GM20431 (cell line): Measurements from ENCODE around the gene PLXNB2.
"Not testable (repeated sequence)": the region's sequence is repeated elsewhere in the genome, so short reads cannot be mapped to it uniquely, and the experiment has no call there.

Source experiments
- in situ Hi-C: fragments of 300-500 bp; cut with MseI, MboI; formaldehyde crosslinking; loops from one replicate; pipeline ENCODE4 v1.15.0; 2020; ENCODE audit warnings: low sequenced_read_pairs; ENCODE audit not compliant: unreplicated experiment

Gene PLXNB2, protein sequence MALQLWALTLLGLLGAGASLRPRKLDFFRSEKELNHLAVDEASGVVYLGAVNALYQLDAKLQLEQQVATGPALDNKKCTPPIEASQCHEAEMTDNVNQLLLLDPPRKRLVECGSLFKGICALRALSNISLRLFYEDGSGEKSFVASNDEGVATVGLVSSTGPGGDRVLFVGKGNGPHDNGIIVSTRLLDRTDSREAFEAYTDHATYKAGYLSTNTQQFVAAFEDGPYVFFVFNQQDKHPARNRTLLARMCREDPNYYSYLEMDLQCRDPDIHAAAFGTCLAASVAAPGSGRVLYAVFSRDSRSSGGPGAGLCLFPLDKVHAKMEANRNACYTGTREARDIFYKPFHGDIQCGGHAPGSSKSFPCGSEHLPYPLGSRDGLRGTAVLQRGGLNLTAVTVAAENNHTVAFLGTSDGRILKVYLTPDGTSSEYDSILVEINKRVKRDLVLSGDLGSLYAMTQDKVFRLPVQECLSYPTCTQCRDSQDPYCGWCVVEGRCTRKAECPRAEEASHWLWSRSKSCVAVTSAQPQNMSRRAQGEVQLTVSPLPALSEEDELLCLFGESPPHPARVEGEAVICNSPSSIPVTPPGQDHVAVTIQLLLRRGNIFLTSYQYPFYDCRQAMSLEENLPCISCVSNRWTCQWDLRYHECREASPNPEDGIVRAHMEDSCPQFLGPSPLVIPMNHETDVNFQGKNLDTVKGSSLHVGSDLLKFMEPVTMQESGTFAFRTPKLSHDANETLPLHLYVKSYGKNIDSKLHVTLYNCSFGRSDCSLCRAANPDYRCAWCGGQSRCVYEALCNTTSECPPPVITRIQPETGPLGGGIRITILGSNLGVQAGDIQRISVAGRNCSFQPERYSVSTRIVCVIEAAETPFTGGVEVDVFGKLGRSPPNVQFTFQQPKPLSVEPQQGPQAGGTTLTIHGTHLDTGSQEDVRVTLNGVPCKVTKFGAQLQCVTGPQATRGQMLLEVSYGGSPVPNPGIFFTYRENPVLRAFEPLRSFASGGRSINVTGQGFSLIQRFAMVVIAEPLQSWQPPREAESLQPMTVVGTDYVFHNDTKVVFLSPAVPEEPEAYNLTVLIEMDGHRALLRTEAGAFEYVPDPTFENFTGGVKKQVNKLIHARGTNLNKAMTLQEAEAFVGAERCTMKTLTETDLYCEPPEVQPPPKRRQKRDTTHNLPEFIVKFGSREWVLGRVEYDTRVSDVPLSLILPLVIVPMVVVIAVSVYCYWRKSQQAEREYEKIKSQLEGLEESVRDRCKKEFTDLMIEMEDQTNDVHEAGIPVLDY (N-terminal part only)

GRCh38 chr22:50306753-50307749 is at the start of gene PLXNB2:
Gene PLXNB2 (minus strand): TSS chr22:50307646. CDS start chr22:50290584, 17,062 bp downstream.
- in situ Hi-C loops = no loop called here

DNA sequence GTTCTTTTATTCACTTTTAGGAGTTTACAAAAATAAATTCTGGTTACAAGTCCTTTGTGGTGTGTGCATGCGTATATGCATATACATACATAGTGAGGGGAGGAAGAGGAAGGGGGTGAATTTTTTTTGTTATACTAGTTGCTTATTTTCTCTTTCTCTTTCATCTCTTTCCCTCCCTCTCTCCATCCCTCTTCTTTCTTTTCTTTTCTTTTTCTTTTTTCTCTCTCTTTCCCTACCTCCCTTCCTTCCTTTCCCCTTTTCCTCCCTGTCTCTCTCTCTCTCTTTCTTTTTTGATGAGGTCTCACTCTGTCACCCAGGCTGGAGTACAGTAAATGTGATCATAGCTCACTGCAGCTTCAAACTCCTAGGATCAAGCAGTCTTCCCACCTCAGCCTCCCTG is 49.8 kb upstream of the PLXNB2 start:
- in situ Hi-C loops = no loop called here

DNA sequence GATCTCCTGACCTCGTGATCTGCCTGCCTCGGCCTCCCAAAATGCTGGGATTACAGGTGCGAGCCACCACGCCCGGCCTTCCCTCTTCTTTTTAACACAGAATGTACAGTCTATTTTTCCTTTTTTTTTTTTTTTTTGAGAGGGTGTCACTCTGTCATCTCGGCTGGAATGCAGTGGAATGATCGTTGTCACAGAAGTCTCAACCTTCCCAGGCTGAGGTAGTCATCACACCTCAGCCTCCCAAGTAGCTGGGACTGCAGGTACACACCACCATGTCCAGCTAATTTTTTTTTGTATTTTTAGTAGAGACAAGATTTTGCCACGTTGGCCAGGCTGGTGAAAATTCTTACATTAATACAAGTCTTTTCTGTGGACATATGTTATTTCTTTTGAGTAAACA is 48.7 kb upstream of the PLXNB2 start:
- in situ Hi-C loops = no loop called here

GRCh38 chr22:50348058-50348457 is 40.6 kb upstream of the PLXNB2 start:
- in situ Hi-C loops = no loop called here

DNA sequence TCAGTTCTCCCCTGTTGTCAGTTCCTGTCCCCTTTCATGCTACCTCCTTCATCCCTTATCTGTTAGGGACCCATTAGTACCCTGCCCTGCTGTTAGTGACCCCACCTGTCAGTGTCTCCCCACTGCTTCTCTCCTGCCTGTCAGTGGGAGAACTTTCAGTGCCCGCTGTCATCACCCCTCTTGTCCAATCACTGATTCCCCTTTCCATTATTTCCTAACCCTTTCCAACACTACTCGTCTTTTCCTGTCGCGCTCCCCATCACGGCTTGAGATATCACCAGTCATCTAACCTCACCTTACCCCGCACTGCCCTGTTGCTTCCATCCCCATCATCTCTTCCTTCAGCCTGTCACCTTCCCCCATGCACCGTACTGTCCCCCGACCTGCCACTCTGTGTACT is 39.7 kb upstream of the PLXNB2 start:
- in situ Hi-C loops = no loop called here

DNA sequence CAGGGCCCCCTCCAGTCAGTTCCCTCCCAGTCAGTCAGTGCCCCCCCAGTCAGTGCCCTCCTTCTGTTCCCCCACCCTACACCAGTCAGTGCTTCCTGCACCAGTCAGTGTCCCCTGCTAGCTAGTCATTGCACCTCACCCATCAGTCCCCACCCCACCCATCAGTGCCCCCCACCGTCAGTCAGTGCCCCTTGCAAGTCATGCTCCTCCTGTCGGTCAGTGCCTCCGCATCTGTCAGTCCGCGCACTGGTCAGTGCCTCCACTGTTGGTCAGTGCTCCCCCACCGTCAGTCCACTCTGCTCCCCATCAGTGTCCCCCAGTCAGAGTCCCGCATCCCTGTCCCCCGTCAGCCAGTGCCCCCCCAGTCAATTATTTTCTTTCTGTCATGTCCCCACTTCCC is 39.0 kb upstream of the PLXNB2 start:
- in situ Hi-C loops = no loop called here

DNA sequence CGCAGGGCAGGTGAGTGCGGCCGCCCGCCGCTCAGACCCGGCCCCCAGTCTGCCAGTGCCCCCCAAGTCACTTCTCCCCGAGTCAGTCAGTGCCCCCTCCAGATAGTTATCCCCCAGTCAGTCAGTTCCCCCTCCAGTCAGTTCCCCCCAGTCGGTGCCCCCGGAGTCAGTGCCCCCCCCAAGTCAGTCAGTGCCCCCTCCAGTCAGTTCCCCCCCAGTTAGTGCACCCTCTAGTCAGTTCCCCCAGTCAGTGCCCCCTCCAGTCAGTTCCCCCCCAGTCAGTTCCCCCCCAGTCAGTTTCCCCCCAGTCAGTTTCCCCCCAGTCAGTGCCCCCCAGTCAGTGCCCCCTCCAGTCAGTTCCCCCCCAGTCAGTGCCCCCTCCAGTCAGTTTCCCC is 36.1 kb upstream of the PLXNB2 start:
- in situ Hi-C loops = no loop called here

DNA sequence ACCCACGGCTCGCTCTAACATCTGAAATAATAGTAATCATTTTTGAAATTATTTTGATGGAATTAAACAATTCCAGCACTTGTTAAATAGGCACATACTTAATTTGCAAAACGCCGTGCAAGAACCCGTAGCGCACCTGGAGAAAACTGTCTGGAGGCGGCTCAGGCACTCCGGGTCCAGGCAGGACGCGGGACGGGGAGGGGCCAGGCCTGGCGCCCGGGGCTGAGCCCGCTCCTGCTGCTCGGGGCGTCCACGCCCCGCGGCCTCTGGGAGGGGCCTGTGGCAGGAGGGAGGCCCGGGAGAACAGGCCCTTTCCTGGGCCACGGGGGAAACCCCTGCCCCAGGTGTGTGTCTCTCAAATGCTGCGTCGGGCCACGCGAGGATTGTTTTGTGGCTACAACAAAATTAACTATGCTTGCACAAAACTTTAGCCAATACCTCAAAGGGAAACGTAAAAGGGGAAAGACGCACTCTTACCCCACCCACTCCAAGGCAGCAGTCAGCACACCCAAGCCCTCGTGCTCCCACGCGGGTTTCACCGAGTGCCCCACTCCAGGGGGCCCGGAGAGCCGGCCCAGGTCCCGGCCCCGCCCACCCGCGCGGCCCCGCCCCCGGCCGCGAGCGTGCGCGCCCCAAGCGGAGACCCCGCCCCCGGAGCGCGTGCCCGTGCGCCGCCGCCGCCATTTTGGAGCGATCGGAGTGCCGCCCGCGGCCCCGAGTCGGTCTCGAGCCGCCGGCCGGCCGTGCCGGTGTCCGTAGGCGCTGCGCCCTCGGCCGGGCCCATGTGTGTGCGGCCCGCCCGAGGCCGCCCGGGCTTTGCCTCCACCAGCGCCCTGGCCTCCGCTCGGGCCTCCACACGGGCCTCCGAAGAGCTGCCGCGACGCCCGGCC is 35.5 kb upstream of the PLXNB2 start, which contains the start of gene PPP6R2:
TSS of gene PPP6R2 (plus strand) at position 677 of the 890 bp plus-strand sequence. CDS start 50,582 bp downstream, outside the sequence.
- in situ Hi-C loops = no loop called here

GRCh38 chr22:50341977-50342650 is 34.7 kb upstream of the PLXNB2 start:
- in situ Hi-C loops = no loop called here

DNA sequence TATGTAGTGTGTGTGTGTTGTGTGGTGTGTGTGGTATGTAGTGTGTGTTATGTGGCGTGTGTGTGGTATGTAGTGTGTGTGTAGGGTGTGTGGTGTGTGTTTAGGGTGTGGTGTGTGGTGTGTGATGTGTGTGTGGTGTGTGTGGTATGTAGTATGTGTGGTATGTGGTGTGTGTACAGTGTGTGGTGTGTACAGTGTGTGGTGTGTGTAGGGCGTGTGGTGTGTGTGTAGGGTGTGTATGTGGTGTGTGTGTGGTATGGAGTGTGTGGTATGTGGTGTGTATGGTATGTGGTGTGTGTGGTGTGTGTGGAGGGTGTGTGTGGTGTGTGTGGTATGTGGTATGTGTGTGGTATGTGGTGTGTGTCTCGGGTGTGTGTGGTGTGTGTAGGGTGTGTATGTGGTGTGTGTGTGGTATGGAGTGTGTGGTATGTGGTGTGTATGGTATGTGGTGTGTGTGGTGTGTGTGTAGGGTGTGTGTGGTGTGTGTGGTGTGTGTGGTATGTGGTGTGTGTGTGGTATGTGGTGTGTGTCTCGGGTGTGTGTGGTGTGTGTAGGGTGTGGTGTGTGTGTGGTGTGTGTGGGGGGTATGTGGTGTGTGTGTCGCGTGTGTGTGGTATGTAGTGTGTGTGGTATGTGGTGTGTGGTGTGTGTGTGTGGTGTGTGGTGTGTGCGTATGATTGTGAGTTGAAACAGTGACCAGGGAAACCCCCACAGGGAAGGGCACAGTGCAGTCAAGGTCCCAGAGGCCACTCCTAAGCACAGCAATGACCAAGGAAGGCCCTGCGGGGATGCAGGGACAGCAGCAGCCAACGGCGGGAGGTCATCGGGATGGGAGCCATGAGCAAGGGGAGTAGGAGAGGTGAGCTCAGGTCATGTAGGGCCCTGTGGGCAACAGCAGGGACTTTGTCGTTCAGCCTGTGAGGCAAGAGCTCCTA is 32.8 kb upstream of the PLXNB2 start:
- in situ Hi-C loops = no loop called here

DNA sequence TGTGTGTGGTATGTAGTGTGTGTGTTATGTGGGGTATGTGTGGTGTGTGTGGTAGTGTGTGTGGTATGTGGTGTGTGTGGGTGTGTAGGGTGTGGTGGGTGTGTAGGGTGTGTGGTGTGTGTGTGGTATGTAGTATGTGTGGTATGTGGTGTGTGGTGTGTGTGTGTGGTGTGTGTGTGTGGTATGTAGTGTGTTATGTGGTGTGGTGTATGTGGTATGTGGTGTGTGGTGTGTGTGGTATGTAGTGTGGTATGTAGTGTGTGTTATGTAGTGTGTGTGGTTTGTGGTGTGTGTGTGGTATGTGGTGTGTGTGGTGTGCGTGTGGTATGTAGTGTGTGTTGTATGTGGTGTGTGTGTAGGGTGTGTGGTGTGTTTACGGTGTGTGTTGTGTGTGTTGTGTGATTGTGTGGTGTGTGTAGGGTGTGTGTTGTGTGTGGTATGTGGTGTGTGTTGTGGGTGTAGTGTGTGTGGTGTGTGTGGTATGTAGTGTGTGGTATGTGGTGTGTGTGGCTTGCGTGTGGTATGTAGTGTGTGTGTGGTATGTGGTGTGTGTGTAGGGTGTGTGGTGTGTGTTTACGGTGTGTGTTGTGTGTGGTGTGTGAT is 31.5 kb upstream of the PLXNB2 start:
- in situ Hi-C loops = no loop called here

DNA sequence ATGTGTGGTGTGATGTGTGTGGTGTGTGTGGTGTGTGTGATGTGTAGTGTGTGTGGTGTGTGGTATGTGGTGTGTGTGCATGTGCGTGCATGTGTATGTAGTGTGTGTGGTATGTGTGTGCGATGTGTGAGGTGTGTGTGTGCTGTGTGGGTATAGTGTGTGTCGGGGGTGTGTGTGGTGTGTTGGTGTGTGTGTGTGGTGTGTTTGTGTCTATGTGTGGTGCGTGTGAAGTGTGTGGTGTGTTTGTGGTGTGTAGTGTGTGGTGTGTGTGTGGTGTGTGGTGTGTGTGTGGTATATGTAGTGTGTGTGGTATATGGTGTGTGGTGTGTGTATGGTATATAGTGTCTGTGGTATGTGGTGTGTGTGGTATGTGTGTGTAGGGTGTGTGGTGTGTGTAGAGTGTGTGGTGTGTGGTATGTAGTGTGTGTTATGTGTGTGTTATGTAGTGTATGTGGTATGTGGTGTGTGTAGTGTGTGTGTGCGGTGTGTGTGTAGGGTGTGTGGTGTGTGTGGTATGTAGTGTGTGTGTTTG is 30.7 kb upstream of the PLXNB2 start:
- in situ Hi-C loops = no loop called here

DNA sequence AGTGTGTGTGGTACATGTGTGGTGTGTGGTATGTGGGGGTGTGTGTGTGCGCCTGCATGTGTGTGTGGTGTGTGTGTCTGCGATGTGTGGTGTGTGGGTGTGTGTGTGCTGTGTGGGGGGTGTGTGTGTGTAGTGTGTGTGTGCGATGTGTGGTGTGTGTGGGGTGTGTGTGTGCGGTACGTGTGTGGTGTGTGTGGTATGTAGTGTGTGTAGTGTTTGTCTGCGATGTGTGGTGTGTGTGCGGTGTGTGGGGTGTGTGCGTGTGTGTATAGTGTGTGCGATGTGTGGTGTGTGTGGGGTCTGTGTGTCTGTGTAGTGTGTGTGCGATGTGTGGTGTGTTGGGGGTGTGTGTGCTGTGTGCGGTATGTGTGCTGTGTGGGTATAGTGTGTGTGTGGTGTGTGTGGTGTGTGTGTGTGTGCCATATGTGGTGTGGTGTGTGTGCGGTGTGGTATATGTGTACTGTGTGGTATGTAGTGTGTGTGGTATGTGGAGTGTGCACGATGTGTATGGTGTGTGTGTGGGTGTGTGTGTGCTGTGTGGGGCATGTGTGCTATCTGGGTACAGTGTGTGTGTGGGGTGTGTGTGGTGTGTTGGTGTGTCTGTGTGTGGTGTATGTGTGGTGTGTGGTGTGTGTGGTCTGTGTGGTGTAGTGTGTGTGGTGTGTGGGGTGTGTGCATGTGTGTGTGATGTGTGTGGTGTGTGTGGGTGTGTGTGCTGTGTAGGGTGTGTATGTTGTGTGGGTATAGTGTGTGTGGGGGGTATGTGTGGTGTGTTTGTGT is 30.0 kb upstream of the PLXNB2 start:
- in situ Hi-C loops = no loop called here

DNA sequence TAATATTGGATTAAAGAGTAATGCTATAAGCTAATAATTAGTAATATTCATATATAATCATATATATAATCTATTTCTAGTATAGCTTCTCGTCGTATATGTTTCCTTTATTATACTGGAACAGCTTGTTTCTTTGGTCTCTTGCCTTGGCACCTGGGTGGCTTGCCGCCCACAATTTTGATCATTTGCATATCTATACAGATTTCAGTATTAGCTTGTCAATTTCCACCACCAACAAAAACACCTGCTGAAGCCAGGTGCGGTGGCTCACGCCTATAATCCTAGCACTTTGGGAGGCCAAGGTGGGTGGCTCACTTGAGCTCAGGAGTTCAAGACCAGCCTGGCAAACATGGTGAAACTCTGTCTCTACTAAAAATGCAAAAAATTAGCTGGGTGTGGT is 27.0 kb upstream of the PLXNB2 start:
- in situ Hi-C loops = not testable (repeated sequence)

- in situ Hi-C loops = loop anchor here (10.0 kb wide), 1 partner anchor 54 kb away; the partner anchor contains the start of gene MAPK11
These were observed 21.8 kb upstream of the PLXNB2 start for GRCh38 chr22:50329236-50329635.
